HG03432 (cell line): ENCODE results near the gene CDKL4.
A peak's percentile ranks its signal among the peaks of the same experiment; 100 is the strongest.
"Not testable (repeated sequence)": the region's sequence is repeated elsewhere in the genome, so short reads cannot be mapped to it uniquely, and the experiment has no call there.

ENCODE experiments used
- ATAC-seq: cut with Tn5 transposase; IDR thresholded peaks from one replicate; pipeline ENCODE4 v1.9.1; 2021; ENCODE audit warnings: mild to moderate bottlenecking, moderate library complexity; ENCODE audit not compliant: unreplicated experiment

CDKL4 gene

GRCh38 chr2:39144416-39144815 is 99.4 kb downstream of the CDKL4 start:
- ATAC-seq, result no peak

- no peak for ATAC-seq
Measured at GRCh38 chr2:39142904-39143605, 100.7 kb downstream of the CDKL4 start.

DNA sequence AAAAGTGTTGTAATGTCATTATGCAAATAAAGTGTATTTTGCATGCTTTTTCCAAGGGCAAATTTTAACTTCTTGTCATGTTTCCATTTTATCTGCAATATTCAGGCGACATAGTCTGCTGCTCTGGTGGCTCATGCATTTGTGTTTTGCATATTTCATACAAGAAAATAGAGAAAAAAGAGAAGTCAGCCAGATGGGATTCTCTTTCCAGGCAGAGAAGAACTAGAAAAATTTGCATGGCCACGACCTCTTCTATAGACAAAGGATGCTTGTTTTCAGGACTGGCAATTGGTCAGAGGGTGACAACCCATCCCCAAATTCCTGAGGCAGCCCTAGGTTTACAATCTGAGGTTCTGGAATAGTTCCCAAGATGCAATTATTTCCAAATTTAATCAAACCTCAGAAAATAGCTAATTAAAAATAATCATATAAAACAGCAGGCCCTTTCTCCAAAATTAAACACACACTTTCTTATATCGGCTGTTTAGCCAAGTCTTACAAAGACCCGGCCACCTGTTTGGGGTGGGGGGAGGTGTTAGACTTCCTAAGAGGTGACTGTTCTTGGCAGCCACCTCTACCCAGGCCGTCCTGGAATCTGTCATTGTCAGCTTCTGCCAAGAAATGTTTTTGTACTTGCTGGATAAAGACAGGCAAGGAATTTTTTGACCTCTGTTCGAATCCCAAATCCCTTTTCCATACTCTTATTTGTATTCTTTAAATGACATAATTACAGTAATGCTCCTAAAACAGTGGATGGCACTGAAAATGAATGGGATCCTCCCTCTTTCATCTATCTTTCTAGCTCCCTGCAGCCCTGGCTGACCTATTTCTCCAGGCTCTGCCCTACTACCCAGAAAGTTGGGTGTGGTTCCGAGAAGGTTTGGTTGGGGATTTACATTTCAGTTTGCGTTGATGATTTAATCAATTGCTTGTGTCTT is 102.2 kb downstream of the CDKL4 start:
- peak; percentile 64 for ATAC-seq

GRCh38 chr2:39140948-39141333 is 102.8 kb downstream of the CDKL4 start:
- ATAC-seq, result not testable (repeated sequence)

DNA sequence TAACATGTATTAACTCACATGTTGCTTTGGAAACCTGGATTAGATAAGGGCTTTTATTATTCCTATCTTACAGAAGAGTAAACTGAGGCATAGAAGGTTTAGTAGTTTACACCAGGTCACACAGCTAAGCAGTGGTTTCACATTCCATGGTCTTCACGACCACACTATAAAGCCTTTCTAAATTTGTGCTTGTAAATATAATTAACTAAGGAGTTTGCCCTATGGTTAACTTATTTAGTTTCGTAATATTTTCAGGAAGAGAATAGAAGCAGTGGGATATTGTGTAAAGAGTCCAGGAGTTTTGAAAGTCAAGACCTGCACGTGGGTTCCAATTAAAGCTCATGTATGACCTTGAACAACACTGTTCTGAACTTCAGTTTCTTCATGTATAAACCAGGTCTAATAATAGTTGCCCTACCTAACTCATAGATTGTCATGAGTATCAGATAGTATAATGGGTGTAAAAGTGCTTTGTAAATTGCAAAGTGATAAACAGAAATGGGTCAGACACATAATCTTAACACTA is 103.4 kb downstream of the CDKL4 start:
- no peak for ATAC-seq

DNA sequence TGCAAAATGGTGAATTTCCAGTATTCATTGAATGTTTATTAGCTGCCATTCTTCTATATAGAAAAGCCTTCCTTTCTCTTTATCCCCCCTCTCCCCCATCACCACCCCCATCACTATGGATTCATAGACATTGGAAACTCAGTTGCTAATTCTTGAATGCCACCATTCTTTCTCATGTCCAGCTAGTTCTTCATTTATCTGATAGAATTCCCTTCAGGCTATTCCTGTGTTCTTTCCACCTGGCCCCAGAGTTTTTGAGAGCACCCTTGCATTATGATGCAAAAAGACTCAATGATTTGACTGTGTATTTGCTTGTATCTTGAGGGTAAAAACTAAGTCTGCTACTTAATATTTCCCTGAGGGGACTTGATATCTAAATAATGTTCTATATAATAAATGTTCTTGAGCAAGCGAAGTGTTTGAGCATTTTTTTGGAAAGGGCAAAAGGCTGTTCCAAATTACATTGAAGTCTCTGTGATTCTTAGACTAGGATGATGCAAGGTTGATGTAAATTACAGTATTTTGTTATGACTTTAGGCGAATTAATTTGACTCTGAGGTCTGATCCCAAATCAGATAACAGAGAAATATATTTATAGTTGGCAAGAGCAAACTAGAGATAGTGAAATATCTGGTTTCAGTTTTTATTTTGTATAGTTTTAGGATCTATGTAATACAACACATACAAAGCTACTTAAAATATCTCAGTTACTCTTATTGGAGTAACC is 104.1 kb downstream of the CDKL4 start:
- ATAC-seq, result no peak

- ATAC-seq, result no peak
Measured at GRCh38 chr2:39138837-39139211, 104.9 kb downstream of the CDKL4 start.

GRCh38 chr2:39138187-39138836 is 105.5 kb downstream of the CDKL4 start:
- not testable (repeated sequence) for ATAC-seq

- no peak for ATAC-seq
Measured at GRCh38 chr2:39136799-39137198, 107.0 kb downstream of the CDKL4 start.

DNA sequence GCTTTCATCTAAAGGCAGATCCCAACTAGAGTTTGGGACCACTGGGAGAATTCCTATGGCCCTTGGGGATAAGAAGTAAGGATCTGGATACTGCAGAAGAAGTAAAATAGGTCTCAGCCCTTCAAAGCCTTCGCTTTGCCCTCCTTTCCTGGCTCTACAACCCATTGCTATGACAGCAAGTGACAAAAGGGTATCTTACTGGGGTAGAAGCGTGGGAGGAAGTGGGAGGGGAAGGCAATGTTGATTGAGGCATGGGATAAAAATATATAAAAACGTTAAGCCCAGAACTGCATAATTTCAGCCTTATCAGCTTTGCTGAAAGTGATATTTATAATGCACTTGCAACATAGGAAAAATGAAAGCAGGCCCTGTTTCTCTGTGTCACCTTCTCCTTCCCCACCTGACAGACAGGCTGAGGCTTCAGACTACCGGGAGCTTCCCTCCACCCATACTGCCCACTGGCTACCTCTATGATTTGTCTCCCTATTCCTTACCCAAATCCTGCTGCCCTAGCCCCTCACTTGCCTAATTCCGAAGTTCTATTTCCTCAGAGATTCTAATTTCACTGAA is 108.0 kb downstream of the CDKL4 start:
- no peak for ATAC-seq

DNA sequence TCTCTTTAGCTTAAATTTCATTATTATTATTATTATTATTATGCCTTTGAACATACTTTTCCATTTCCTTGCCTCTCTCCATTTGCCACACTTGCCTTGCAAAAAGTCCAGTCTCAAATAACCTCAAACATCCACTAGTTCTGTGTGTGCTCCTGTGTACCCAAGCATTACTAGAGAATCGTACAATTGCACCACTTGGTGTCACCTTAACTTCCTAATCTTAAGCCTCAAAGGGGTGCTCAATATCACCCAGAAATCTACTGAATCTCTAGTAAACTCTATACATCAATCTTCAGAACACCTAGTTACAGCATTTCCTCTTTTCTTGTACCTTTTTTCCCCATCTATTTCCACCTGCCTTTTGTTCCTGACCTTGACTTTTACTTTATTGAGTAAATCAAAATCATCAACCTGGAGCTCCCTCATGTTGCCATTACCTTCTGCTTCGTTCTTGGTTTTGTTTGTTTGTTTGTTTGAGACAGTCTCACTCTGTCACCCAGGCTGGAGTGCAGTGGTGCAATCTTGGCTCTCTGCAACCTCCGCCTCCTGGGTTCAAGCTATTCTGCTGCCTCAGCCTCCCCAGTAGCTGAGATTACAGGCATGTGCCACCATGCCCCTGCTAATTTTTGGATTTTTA is 110.4 kb downstream of the CDKL4 start:
- no peak for ATAC-seq

DNA sequence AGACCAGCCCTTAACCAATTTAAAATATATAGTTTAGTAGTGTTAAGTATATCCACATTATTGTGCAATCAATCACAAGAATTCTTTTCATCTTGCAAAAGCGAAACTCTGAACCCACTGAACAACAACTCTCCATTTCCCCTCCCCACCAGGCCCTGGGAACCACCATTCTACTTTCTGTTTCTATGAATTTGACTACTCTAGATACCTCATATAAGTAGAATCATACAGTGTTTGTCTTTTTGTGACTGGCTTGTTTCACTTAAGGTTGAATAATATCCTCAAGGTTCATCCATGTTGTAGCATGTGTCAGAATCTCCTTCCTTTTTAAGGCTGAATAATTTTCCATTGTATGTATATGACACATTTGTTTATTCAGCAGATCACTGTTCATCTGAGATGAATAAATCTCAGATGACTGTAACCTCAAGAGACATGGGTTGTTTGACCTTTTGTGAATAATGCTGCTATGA is 114.8 kb downstream of the CDKL4 start:
- ATAC-seq, result peak; percentile 51

DNA sequence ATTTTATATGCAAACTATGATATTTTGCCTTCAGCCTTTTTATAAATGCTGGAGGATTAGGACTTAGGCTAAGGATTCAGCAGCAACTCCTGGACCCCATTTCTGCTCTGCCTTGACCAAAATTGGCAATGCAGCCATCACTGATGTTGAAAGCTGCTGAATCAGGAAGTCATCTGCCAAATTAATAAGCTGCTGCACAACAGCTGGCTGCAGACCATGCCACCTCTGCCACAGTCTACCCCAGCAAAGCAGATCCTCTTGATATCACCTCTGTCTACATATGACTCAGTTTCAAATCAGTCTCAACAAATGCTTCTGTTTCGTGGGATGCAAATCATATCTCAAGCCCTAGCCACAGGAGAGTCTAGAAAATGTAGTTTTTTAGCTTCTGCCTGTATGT is 115.8 kb downstream of the CDKL4 start:
- ATAC-seq, result peak; percentile 56
